ENCODE results near the gene TRAF3IP1. TPM values are rescaled to one million over a fixed set of nuclear protein-coding genes. Genes with fewer than 3 reads are reported as not detected.
"Not testable (repeated sequence)": the region's sequence is repeated elsewhere in the genome, so short reads cannot be mapped to it uniquely, and the experiment has no call there.

TRAF3IP1 gene
- total RNA-seq, 2 donors from 2014 or later, result 3.4 to 7.2 TPM

DNA sequence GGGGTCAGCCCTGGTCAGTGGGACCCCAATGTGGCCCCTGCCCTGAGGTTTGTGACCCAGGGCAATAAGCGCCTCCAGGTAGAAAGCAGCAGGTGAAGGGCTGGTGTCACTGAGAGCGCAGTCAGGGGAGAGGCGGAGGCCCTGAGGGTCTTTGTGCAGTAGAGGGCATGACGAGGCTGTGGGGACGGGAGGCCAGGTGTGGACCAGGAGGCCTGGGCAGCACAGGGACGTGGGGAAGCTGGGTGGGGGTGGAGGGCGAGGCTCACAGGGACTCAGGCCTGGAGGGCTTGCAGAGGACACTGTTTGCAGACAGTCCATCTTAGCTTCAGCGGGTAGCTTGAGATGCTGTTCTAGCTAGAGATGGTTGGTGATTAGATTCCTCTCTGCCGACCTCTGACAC, 32.0 kb downstream of the TRAF3IP1 start:
- Mint-ChIP-seq H3K27me3 (no peaks in the 10 kb centered on the region), H3K9me3 (no peaks in the 10 kb centered on the region), H3K36me3 (ENCODE audit: low read depth) (no peaks in the 10 kb centered on the region), H3K4me1 (no peaks in the 10 kb centered on the region), H3K4me3 (no peak overlapping the region), H3K27ac (no peak overlapping the region)
- no peak for ATAC-seq (replicated peaks)

DNA sequence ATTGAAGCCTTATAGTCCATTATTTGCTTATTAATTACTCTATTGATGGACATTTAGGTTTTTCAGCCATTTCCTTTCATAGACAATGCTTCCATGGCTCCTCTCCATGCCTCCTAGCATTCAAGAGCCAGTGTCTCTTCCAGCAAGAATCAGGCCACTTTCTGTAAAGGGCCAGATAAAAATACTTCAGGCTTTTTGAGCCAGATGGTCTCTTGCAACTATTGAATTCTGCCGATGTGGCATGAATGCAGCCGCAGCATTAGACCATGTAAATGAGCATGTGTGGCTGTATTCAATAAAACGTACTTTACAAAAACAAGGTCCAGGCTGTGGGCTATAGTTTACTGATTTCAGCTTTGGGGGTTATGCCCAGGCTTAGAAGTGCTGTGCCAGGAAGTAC, 38.5 kb downstream of the TRAF3IP1 start:
- ATAC-seq (replicated peaks), result no peak
- Mint-ChIP-seq H3K36me3 (ENCODE audit: low read depth) (peaks cover 15% of the 10 kb centered on the region), H3K4me1 (no peaks in the 10 kb centered on the region), H3K27ac (no peak overlapping the region), H3K4me3 (no peak overlapping the region), H3K9me3 (no peaks in the 10 kb centered on the region), H3K27me3 (no peaks in the 10 kb centered on the region)

DNA sequence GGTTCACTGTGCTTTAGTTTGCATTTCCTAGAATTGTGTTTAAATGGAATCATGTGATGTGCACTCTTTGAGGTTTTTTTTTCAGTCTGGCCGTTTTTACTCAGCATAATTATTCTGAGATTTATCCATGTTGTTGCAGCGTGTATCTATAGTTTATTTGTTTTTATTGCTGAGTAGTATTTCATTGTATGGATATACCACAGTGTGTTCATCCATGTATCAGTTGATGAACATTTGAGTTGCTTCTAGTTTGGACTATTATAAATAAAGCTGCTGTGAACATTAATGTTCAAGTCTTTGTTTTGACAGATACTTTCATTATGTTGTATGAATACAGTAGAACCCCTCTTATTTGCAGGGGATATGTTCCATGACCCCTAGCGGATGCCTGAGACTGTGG, 39.1 kb downstream of the TRAF3IP1 start:
- no peak for ATAC-seq (replicated peaks)
- Mint-ChIP-seq H3K4me3 (no peak overlapping the region), H3K27me3 (no peaks in the 10 kb centered on the region), H3K9me3 (no peaks in the 10 kb centered on the region), H3K36me3 (ENCODE audit: low read depth) (peaks cover 15% of the 10 kb centered on the region), H3K4me1 (no peaks in the 10 kb centered on the region), H3K27ac (no peak overlapping the region)

DNA sequence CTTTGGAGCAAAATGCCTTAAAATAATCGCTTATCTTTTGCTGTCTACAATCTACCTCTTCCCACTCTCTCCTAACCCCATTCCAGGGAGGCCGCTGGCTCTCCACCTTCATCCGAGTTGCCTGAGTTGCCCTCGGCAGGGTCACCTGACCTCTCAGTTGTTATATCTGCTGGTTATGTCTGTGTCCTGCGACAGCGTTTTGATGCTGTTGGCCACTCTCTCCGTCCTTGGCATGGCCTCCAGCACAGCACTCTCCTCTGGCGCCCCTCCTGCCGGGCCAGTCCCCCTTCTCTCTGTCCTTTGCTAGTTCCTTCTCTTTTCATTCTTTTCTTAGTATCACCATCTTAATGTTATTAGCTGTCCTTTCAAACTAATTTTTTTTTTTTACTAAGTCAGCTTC, 41.6 kb downstream of the TRAF3IP1 start:
- Mint-ChIP-seq H3K4me3 (no peak overlapping the region), H3K36me3 (ENCODE audit: low read depth) (peaks cover 15% of the 10 kb centered on the region), H3K9me3 (no peaks in the 10 kb centered on the region), H3K27ac (no peak overlapping the region), H3K27me3 (no peaks in the 10 kb centered on the region), H3K4me1 (no peaks in the 10 kb centered on the region)
- ATAC-seq (replicated peaks), result no peak

DNA sequence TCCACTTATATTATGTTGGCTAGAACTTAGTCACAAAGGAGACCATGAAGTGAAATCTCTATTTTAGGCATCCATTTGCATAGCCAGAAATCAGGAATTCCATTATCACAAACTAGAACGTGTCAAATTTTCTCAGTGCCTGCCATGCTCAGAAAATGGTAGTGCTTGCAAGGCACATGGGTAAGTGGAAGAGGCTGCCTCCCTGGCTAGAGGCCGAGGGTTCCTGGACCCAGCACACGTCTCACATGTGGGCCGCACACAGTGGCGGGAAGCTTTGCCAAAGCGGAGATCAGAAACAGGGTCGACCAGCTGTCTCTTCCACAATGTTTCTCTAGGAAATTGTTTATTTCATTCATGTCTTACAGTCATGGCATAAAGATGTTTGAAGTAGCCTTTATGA, 42.3 kb downstream of the TRAF3IP1 start:
- Mint-ChIP-seq H3K27ac (no peak overlapping the region), H3K36me3 (ENCODE audit: low read depth) (peaks cover 15% of the 10 kb centered on the region), H3K9me3 (no peaks in the 10 kb centered on the region), H3K27me3 (no peaks in the 10 kb centered on the region), H3K4me1 (no peaks in the 10 kb centered on the region), H3K4me3 (no peak overlapping the region)
- ATAC-seq (replicated peaks), result no peak

DNA sequence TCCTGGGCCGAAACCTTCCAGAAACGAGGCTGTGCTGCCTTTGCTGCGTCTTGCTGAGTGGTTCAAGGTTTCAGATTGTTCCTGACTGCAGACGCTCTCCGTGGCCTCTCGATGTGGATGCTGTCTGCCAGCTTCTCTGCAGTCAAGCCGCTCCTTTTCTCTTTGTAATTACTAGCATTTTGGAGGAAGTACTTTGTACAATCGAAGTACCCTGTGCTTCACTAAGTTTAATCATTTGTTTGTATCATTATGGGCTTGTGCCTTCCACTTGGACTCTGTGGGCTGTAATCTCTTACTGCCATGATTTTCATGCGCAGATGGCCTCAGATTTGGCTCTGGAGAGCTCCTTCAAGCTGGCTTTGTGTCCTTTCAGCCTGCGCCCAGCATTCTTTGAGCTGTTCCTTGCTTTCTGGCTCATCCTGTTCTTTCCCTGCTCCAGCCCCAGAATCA, 49.3 kb downstream of the TRAF3IP1 start:
- no peak overlapping the region for H3K4me3 Mint-ChIP-seq
- no peaks in the 10 kb centered on the region for H3K36me3 Mint-ChIP-seq (ENCODE audit: low read depth)
- H3K9me3 Mint-ChIP-seq, result no peaks in the 10 kb centered on the region
- ATAC-seq (replicated peaks), result no peak
- H3K27me3 Mint-ChIP-seq, result no peaks in the 10 kb centered on the region
- no peak overlapping the region for H3K27ac Mint-ChIP-seq
- peaks cover 3% of the 10 kb centered on the region for H3K4me1 Mint-ChIP-seq

DNA sequence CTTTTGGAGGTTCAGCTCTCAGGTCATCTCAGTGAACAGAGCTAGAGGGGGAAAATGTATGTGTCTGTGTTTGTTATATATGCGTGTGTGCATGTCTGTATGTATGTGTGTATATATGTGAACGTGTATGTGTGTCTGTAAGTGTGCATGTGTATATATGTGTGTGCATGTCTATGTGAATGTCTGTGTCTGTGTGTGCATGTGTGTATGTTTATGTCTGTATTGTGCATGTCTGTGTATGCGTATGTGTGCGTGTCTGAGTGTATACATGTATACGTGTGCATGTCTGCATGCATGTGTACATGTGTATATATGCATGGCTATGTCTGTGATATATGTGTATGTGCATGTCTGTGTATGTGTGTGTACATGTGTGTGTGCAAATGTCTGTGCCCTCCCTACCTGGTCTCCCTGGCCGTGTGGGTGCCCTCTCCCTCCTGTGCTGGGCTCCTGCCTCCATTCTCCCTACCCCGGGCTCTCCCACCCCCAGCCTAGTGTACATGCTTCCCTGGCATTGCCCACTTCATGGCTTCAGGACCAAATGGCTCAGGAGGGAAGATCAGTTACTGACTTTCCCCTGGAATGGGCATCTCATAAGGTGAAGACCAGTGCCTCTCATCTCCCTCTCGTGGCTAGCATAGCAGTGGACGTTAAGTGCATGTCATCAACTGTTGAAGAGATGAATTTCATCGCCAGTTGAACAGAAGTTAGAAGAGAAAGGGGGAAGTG, 49.9 kb downstream of the TRAF3IP1 start:
- Mint-ChIP-seq H3K4me3 (no peak overlapping the region), H3K9me3 (no peaks in the 10 kb centered on the region), H3K27ac (no peak overlapping the region), H3K36me3 (ENCODE audit: low read depth) (no peaks in the 10 kb centered on the region), H3K4me1 (peaks cover 3% of the 10 kb centered on the region), H3K27me3 (no peaks in the 10 kb centered on the region)
- ATAC-seq (replicated peaks), result no peak

DNA sequence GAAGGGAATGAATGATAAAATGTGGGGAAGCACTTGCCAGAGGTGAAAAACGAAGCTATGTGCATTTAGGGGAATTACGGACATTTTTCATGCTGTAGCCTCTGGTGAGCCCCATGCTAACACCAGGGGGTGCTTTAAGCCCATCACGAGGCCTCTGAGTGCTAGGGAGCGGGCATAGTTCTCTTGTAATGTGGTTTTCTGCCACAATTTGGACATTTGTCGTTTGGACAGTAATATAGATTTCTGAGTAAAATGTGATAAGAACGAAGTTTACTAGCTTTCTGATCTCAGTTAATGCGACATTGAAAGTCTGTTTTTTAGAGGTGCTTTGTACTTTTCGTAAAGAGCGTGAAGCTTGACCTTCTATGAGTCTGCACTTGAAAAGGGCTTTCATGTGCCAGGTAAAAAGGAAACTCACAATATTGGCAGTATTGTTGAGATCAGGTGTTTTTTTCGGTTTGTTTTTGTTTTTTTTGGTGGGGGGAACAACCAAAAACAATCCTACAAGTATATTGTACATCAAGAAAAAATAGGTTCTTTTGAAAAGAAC, 50.6 kb downstream of the TRAF3IP1 start:
- ATAC-seq (replicated peaks), result peak; percentile 84
- no peaks in the 10 kb centered on the region for H3K36me3 Mint-ChIP-seq (ENCODE audit: low read depth)
- H3K27ac Mint-ChIP-seq, result no peak overlapping the region

DNA sequence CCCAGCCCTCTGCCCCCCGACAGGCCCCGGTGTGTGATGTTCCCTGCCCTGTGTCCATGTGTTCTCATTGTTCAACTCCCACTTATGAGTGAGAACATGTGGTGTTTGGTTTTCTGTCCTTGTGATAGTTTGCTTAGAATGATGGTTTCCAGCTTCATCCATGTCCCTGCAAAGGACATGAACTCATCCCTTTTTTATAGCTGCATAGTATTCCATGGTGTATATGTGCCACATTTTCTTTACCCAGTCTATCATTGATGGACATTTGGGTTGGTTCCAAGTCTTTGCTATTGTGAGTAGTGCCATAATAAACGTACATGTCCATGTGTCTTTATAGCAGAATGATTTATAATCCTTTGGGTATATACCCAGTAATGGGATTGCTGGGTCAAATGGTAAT, 52.0 kb downstream of the TRAF3IP1 start:
- not testable (repeated sequence) for ATAC-seq (replicated peaks); H3K4me1 Mint-ChIP-seq; H3K27me3 Mint-ChIP-seq; H3K27ac Mint-ChIP-seq; H3K4me3 Mint-ChIP-seq; H3K9me3 Mint-ChIP-seq; H3K36me3 Mint-ChIP-seq (ENCODE audit: low read depth)

More for the DNA sequence above, 50.6 kb downstream of the TRAF3IP1 start:
- H3K4me3 Mint-ChIP-seq, result no peak overlapping the region
- peaks cover 3% of the 10 kb centered on the region for H3K4me1 Mint-ChIP-seq
- H3K27me3 Mint-ChIP-seq, result no peaks in the 10 kb centered on the region
- H3K9me3 Mint-ChIP-seq, result no peaks in the 10 kb centered on the region

DNA sequence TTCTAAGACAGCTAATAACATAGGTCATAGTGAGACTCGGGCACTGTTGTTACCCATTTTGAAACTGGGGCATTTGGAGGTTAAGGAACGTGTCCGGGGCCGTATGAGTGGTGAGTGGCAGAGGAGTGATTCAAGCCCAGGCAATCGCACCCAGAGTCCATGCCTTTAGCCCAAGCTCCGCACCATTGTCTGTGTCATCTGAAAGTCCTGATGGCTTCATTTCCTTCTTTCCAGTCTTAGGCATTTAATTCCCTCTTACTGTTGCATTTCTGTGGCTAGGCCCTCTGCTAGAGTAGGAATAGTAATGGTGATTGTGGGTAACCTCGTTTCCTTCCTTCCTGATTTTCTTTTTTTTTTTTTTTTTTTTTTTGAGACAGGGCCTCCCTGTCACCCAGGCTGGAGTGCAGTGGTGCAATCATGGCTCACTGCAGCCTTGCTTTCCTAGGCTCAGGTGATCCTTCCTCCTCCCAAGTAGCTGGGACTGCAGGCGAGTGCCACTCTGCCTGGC, 56.6 kb downstream of the TRAF3IP1 start:
- ATAC-seq (replicated peaks), result peak; percentile 97
- H3K4me1 Mint-ChIP-seq, result peaks cover 13% of the 10 kb centered on the region

DNA sequence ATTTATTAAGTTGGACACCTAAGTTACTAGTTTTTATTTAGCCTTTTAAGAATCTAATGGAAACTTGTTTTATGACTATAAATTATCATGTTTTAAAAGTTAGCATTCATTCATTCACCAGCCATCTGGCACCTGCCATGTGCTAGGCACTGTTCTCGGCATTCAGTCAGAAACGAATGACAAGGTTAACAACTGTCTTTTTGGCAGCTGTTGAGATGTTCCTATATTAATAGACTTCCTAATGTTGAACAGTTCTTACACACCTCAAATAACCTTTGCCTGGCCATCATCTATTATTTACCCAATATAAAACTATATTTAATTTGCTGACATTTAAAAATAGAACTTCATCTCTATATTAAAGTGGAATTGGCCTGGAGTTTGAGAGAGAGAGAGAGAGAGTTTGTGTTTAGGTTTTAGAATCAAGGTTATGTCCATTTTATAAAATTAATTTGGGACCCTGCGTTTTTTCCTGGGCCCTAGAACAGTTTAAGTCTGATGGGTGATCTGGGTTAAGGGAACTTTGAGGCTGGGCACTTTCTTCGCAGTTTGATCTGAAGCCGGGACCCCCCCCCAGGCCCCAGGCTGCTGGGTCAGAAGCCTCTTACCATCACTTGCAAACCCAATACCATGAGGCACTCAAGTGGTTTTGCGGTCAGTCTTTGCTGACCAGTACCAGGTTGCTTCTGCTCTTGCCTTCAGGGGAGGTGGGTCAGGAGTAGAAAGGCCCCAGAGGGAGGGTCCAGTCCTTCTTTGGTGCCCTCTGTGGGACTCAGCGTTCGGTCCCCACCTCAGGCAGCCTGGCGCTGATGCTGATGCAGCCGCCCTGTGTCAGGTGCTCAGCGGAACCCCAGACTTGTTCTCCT, 58.1 kb downstream of the TRAF3IP1 start:
- ATAC-seq (replicated peaks), result no peak
- peaks cover 6% of the 10 kb centered on the region for H3K36me3 Mint-ChIP-seq (ENCODE audit: low read depth)
- no peak overlapping the region for H3K27ac Mint-ChIP-seq
- peak overlapping the region; percentile 53 for H3K4me3 Mint-ChIP-seq
- no peaks in the 10 kb centered on the region for H3K27me3 Mint-ChIP-seq
- no peaks in the 10 kb centered on the region for H3K9me3 Mint-ChIP-seq
- peaks cover 13% of the 10 kb centered on the region for H3K4me1 Mint-ChIP-seq

More for the DNA sequence above, 56.6 kb downstream of the TRAF3IP1 start:
- H3K27me3 Mint-ChIP-seq, result no peaks in the 10 kb centered on the region
- peak overlapping the region; percentile 27 for H3K4me3 Mint-ChIP-seq
- H3K27ac Mint-ChIP-seq, result peak overlapping the region; percentile 28
- H3K9me3 Mint-ChIP-seq, result no peaks in the 10 kb centered on the region
- H3K36me3 Mint-ChIP-seq (ENCODE audit: low read depth), result no peaks in the 10 kb centered on the region

DNA sequence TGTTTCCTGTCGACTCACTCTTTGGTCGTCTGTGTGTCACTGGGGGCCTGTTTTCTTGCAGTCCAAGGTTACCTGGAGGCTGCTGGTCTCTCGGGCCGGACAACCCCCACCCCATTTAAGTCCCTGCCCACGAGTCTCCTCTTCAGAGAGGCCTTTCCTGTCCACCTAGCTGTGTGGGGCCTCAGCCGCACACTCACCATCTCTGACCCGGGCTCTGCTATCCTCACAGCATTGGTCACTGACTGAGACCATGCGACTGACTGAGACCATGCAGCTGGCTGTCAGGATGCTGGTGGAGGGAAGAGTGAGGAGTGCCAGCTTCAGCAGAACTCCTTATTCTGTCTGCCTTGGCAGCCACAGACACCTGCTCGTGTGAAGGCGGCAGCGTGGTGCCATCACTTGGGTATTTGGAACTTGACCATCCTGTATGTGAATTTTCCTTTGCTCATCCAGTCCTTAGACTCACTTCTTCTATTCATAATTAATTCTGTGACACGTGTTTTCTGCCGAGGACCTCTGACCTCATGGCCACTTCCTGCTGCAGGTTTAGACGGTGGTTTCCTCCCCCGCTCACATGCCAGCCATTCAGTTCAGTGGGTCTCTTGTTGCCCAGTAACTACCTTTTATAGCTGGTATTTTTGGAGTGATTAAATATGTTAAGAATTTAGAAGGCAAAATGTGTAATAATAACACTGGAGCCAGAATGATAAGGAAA, 58.9 kb downstream of the TRAF3IP1 start:
- Mint-ChIP-seq H3K4me1 (peaks cover 13% of the 10 kb centered on the region), H3K36me3 (ENCODE audit: low read depth) (peaks cover 6% of the 10 kb centered on the region), H3K4me3 (peak overlapping the region; percentile 53), H3K27ac (peak overlapping the region; percentile 36), H3K27me3 (no peaks in the 10 kb centered on the region), H3K9me3 (no peaks in the 10 kb centered on the region)
- peak; percentile 45 for ATAC-seq (replicated peaks)

DNA sequence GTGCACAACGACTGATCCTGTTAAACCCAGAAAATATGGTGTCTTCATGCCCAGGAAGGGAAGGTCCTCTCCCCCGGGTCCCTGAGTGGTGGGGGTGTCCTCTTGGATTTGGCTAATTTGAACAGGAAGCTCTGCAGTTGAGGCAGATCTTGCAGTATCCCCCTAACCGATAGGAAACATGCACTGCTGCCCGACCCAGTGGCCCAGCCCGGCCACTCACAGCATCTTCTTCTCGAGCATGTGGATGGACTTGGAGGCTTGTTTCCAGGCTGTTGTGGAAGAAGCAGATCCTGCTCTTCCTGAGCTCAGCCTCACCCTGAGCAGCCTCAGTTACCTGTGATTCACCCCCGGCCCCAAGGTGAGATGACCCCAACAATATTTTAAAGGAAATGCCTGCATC, 60.0 kb downstream of the TRAF3IP1 start:
- ATAC-seq (replicated peaks), result no peak
- peaks cover 6% of the 10 kb centered on the region for H3K36me3 Mint-ChIP-seq (ENCODE audit: low read depth)
- no peak overlapping the region for H3K4me3 Mint-ChIP-seq
- H3K4me1 Mint-ChIP-seq, result peaks cover 13% of the 10 kb centered on the region
- H3K9me3 Mint-ChIP-seq, result no peaks in the 10 kb centered on the region
- no peak overlapping the region for H3K27ac Mint-ChIP-seq
- no peaks in the 10 kb centered on the region for H3K27me3 Mint-ChIP-seq

DNA sequence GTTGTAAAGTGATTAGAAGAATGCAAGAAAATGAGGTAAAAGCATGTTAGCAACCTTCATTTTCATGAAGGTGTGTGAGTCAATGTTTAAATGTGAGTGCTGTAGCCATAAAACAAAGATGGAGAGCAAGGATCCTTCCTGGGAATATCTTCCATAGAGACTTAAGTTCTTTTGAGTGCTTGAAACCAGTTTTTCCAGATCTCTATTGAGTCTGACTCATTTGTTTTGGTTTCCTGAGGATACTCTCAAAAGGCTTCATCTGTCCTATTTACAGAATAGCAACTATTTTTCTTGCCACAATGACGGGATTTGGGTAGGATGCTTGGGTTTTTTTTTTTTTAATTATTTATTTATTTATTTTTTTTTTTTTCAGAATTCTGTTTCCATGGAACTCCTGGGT, 60.5 kb downstream of the TRAF3IP1 start:
- ATAC-seq (replicated peaks), result no peak
- H3K27me3 Mint-ChIP-seq, result no peaks in the 10 kb centered on the region
- H3K4me1 Mint-ChIP-seq, result peaks cover 13% of the 10 kb centered on the region
- no peak overlapping the region for H3K4me3 Mint-ChIP-seq
- peaks cover 6% of the 10 kb centered on the region for H3K36me3 Mint-ChIP-seq (ENCODE audit: low read depth)
- no peak overlapping the region for H3K27ac Mint-ChIP-seq
- no peaks in the 10 kb centered on the region for H3K9me3 Mint-ChIP-seq
